K562 (cell line): ENCODE measurements around the gene CSN3. TPM values are rescaled to one million over a fixed set of nuclear protein-coding genes. Genes with fewer than 3 reads are reported as not detected.

Experiments used
- ATAC-seq: fragments of 200-7000 bp; cut with Tn5 transposase; 3 replicates; pipeline ENCODE4 v1.9.1; 2020; ENCODE audit warnings: moderate library complexity
- BruUV-seq: library from RNA; stranded (reverse); fragments of 400-500 nt; replicated peaks from 2 replicates; lab custom pipeline; 2021; lab: Mats Ljungman, UMichigan
- CTCF ChIA-PET: fragments of 300-600 bp; formaldehyde crosslinking; extraction: SDS; loops from one replicate; lab custom pipeline; 2021; ENCODE audit warnings: low intra/inter-chr PET ratio; lab: Yijun Ruan, JAX
- POLR2A ChIA-PET: fragments of 300-600, 350-650 bp; sonication (Branson Sonifier 250); formaldehyde crosslinking; extraction: SDS; loops from one replicate; lab custom pipeline; 2021; ENCODE audit warnings: antibody characterized with exemption, inconsistent platforms; lab: Yijun Ruan, JAX
- DNase-seq, 4 experiments: peaks; one replicate each; pipeline versions ENCODE4 v3.0.0 to v3.0.0-alpha.2; 2011 to 2018; ENCODE audit warnings: low spot score in 3 of 4, mixed read lengths in 3 of 4; ENCODE audit errors: extremely low read depth in 1 of 4
- FAIRE-seq: peaks from 2 replicates; lab custom pipeline; 2011; peaks lifted over from hg19 to GRCh38; lab: Jason Lieb, UNC
- H2AFZ ChIP-seq: 2 replicates; pipeline ENCODE4 v1.6.0; 2011; ENCODE audit warnings: low read depth, low read length, control low read depth, inconsistent platforms
- H3K27ac ChIP-seq: fragments of 200-600 bp; 3 replicates; pipeline ENCODE4 v1.8.0; 2011; ENCODE audit warnings: low read depth, mild to moderate bottlenecking, control low read depth, inconsistent platforms, low read length, moderate library complexity, mixed read lengths; ENCODE audit errors: extremely low read depth
- H3K27me3 ChIP-seq, 2 experiments: fragments of 300-600 bp in 1 of 2; 2 replicates in 1 of 2; 3 replicates in 1 of 2; pipeline versions ENCODE4 v1.6.0 to v1.8.0; 2011; ENCODE audit warnings: inconsistent platforms in 2 of 2, low read length in 2 of 2, mild to moderate bottlenecking in 1 of 2, mixed read lengths in 1 of 2, moderate library complexity in 1 of 2; ENCODE audit not compliant: control insufficient read depth in 2 of 2, insufficient read depth in 2 of 2
- H3K36me3 ChIP-seq: fragments of 300-600 bp; 3 replicates; pipeline ENCODE4 v1.8.0; 2011; ENCODE audit warnings: mild to moderate bottlenecking, low read length, inconsistent platforms; ENCODE audit not compliant: control insufficient read depth, insufficient read depth
- H3K4me1 ChIP-seq, 2 experiments: fragments of 200-600 bp in 1 of 2; replicated peaks in 1 of 2; 2 replicates in 1 of 2; 3 replicates in 1 of 2; pipeline versions ENCODE4 v1.5.1 to v1.8.0; 2011; ENCODE audit warnings: inconsistent platforms in 2 of 2, low read length in 2 of 2, mild to moderate bottlenecking in 1 of 2, mixed read lengths in 1 of 2, moderate library complexity in 1 of 2; ENCODE audit not compliant: control insufficient read depth in 2 of 2, insufficient read depth in 2 of 2
- H3K4me2 ChIP-seq: 2 replicates; pipeline ENCODE4 v1.6.1; 2011; ENCODE audit warnings: low read length, control low read depth, inconsistent platforms, mixed read lengths; ENCODE audit not compliant: insufficient read depth
- H3K4me3 ChIP-seq: fragments of 200-600 bp; sonication (generic), shearing (Covaris generic); 2 replicates; pipeline ENCODE4 v1.5.1; 2016; ENCODE audit warnings: control low read depth, inconsistent platforms
- H3K79me2 ChIP-seq: fragments of 200-600 bp; 3 replicates; pipeline ENCODE4 v1.8.0; 2011; ENCODE audit warnings: low read length, inconsistent platforms; ENCODE audit not compliant: control insufficient read depth, insufficient read depth
- H3K9ac ChIP-seq, 2 experiments: 2 replicates each; pipeline versions ENCODE4 v1.6.0 to v1.6.1; 2011; ENCODE audit warnings: low read depth in 2 of 2, low read length in 2 of 2, control low read depth in 1 of 2, inconsistent platforms in 1 of 2, mild to moderate bottlenecking in 1 of 2, mixed read lengths in 1 of 2; ENCODE audit not compliant: insufficient read depth in 1 of 2
- H3K9me1 ChIP-seq: one replicate; pipeline ENCODE4 v1.6.0; 2011; ENCODE audit warnings: inconsistent platforms, mild to moderate bottlenecking, low read length, moderate library complexity; ENCODE audit not compliant: control insufficient read depth, insufficient read depth
- H3K9me3 ChIP-seq: replicated peaks from 2 replicates; pipeline ENCODE4 v1.5.1; 2011; ENCODE audit warnings: low read depth, low read length, inconsistent platforms; ENCODE audit not compliant: control insufficient read depth, insufficient read depth
- H4K20me1 ChIP-seq: replicated peaks from 2 replicates; pipeline ENCODE4 v1.6.1; 2011; ENCODE audit warnings: low read length, inconsistent platforms, mixed read lengths; ENCODE audit not compliant: control insufficient read depth, insufficient read depth
- ELF4 ChIP-seq: fragments of 450-650 bp; formaldehyde crosslinking; IDR thresholded peaks from 2 replicates; pipeline ENCODE4 v1.4.0; 2022; ENCODE audit warnings: missing genetic modification characterization
- GABPB1 ChIP-seq: sonication (generic); formaldehyde crosslinking; IDR thresholded peaks from 2 replicates; pipeline ENCODE4 v1.8.0; 2022; ENCODE audit warnings: mild to moderate bottlenecking, missing genetic modification reagents
- HDAC6 ChIP-seq: IDR thresholded peaks from 2 replicates; pipeline ENCODE4 v1.6.1; 2012; ENCODE audit warnings: low read depth, mild to moderate bottlenecking, control low read depth, inconsistent platforms, low read length, moderate library complexity
- KLF10 ChIP-seq: fragments of 250-450 bp; sonication (Bioruptor Pico); IDR thresholded peaks from 2 replicates; pipeline ENCODE4 v1.6.1; 2021; ENCODE audit warnings: matching md5 sums
- MIER1 ChIP-seq: fragments of 450-650 bp; IDR thresholded peaks from 2 replicates; pipeline ENCODE4 v1.6.1; 2016; ENCODE audit warnings: antibody characterized with exemption, mild to moderate bottlenecking, low read depth
- NFE2L1 ChIP-seq: fragments of 450-650 bp; IDR thresholded peaks from 2 replicates; pipeline ENCODE4 v1.6.1; 2016; ENCODE audit warnings: missing genetic modification characterization, low read depth, mild to moderate bottlenecking, missing compliant biosample characterization, moderate library complexity, borderline replicate concordance
- NONO ChIP-seq, 2 experiments: fragments of 200-400 bp in 1 of 2; fragments of 450-650 bp in 1 of 2; formaldehyde crosslinking in 1 of 2; IDR thresholded peaks; 2 replicates each; pipeline ENCODE4 v1.6.1; 2017; ENCODE audit warnings: low read depth in 2 of 2, mild to moderate bottlenecking in 2 of 2, moderate library complexity in 2 of 2, low read length in 1 of 2
- PTTG1 ChIP-seq: fragments of 450-650 bp; IDR thresholded peaks from 2 replicates; pipeline ENCODE4 v1.6.1; 2016; ENCODE audit warnings: low read depth, mild to moderate bottlenecking, missing genetic modification characterization, missing compliant biosample characterization
- RAD51 ChIP-seq: fragments of 450-650 bp; IDR thresholded peaks from 2 replicates; pipeline ENCODE4 v1.7.1; 2016; ENCODE audit warnings: low read depth, mild to moderate bottlenecking, borderline replicate concordance
- RHOXF2B ChIP-seq: fragments of 250-450 bp; sonication (Bioruptor Pico); conservative IDR thresholded peaks from 2 replicates; pipeline ENCODE4 v1.5.1; 2021
- ZNF24 ChIP-seq: fragments of 450-650 bp; IDR thresholded peaks from 2 replicates; pipeline ENCODE4 v1.6.1; 2016
- ZNF41 ChIP-seq: fragments of 250-450 bp; sonication (Bioruptor Pico); conservative IDR thresholded peaks from 2 replicates; pipeline ENCODE4 v1.4.0; 2020; ENCODE audit warnings: mild to moderate bottlenecking
- ZNF609 ChIP-seq: sonication (generic); formaldehyde crosslinking; IDR thresholded peaks from 2 replicates; pipeline ENCODE4 v1.8.1; 2023; ENCODE audit warnings: missing genetic modification reagents, mild to moderate bottlenecking, borderline replicate concordance
- WGBS: fragments of 100-300 bp; shearing (Covaris generic); methylation state at CpG from one replicate; pipeline ENCODE4 v1.1.6; 2016; ENCODE audit warnings: low coverage, mixed read lengths; ENCODE audit not compliant: insufficient coverage; ENCODE audit errors: missing lambda C conversion rate; 5-methylcytosine and 5-hydroxymethylcytosine counted together
- in situ Hi-C: fragments of 300-500 bp; cut with MboI; formaldehyde crosslinking; loops from 4 replicates; pipeline ENCODE4 v1.15.0; 2018; ENCODE audit warnings: inconsistent platforms, mixed read lengths
- intact Hi-C: fragments of 100-400 bp; cut with micrococcal nuclease; formaldehyde crosslinking; loops from 2 replicates; pipeline ENCODE4 v1.14.2; 2022
- polyA plus RNA-seq, 8 experiments: library from polyadenylated mRNA; depleted of rRNA in 4 of 8; stranded (reverse) in 5 of 8; unstranded in 3 of 8; fragments of >200 nt; fragmentation: Nextera tagmentation in 2 of 8; fragmentation: Illumina TruSeq in 1 of 8; extraction: Ambion mirVana in 2 of 8; extraction: Trizol in 1 of 8; gene quantifications; 2 replicates each; pipeline versions ENCODE4 v1.2.1 to v1.2.3, GENCODE V29; 2011 to 2014; ENCODE audit warnings: inconsistent platforms in 1 of 8, missing spikeins in 1 of 8
- total RNA-seq, 7 experiments: library from RNA; depleted of rRNA in 6 of 7; stranded (reverse); fragments of >200 nt in 6 of 7; fragmentation: Illumina TruSeq in 2 of 7; extraction: Trizol in 2 of 7; gene quantifications; 2 replicates each; pipeline versions ENCODE4 v1.2.1 to v1.2.3, GENCODE V29; 2011 to 2021; ENCODE audit warnings: low replicate concordance in 1 of 7

Gene CSN3
- total and polyA plus RNA-seq, 9 of the 15 experiments (the other 6 are each of a cell fraction or from before 2014, with no cell fraction given) = not detected

GRCh38 chr4:70239131-70239883, 3.1 kb upstream of the CSN3 start:
- Histone ChIP-seq H3K27ac (no peak overlapping the region), H3K4me3 (no peak overlapping the region), H2AFZ (no peak overlapping the region), H3K9me1 (no peaks in the 10 kb centered on the region), H3K9me3 (no peaks in the 10 kb centered on the region), H3K4me2 (no peak overlapping the region), H3K27me3 (no peaks in the 10 kb centered on the region), H3K4me1 (no peaks in the 10 kb centered on the region), H3K9ac (no peak overlapping the region), H4K20me1 (no peaks in the 10 kb centered on the region), H3K36me3 (no peaks in the 10 kb centered on the region), H3K79me2 (no peaks in the 10 kb centered on the region)
- POLR2A ChIA-PET = no interaction called here
- ATAC-seq = no peak
- CTCF ChIA-PET = no interaction called here
- BruUV-seq = no TSS peak
- no peak for FAIRE-seq
- DNase-seq = no peak
- in situ Hi-C loops = no loop called here
- no peak for TF ChIP-seq HDAC6
- no peak for TF ChIP-seq NONO (IDR thresholded peaks at IDR 0.05; ENCODE audit: low read depth in 2 of 2, low read length in 1 of 2)
- TF ChIP-seq RHOXF2B = no peak
- TF ChIP-seq RAD51 = no peak
- no peak for TF ChIP-seq NFE2L1 (tag)
- TF ChIP-seq GABPB1 (CRISPR knock-in tag) = no peak
- no peak for TF ChIP-seq ZNF41 (CRISPR knock-in tag)
- no peak for TF ChIP-seq KLF10 (CRISPR knock-in tag)
- TF ChIP-seq ELF4 = no peak
- TF ChIP-seq ZNF609 (CRISPR knock-in tag) = no peak
- no peak for TF ChIP-seq ZNF24
- TF ChIP-seq MIER1 = no peak
- TF ChIP-seq PTTG1 (tag) = no peak
- 0% methylated on average over 3 of the region's 3 CpGs for WGBS
- intact Hi-C loops = no loop called here
